ENCODE measurements around the gene TSR3.

The TSR3 gene

GRCh38 chr16:1351582-1352362 is at the start of gene TSR3, which contains the start of gene GNPTG:
TSS of gene TSR3 (minus strand) at chr16:1351878. CDS start at chr16:1351804, 74 bp downstream.
TSS of gene GNPTG (plus strand) at chr16:1351931. CDS start at chr16:1351966, 35 bp downstream.
- peak; percentile 75 to 93 for DNase-seq

GRCh38 chr16:1401061-1401757 is 49.5 kb upstream of the TSR3 start:
- no peak for DNase-seq

- DNase-seq, result no peak
Measured at GRCh38 chr16:1398826-1399581, 47.3 kb upstream of the TSR3 start.

- DNase-seq, result no peak
Measured at GRCh38 chr16:1398351-1398750, 46.7 kb upstream of the TSR3 start.

GRCh38 chr16:1397779-1398178 is 46.1 kb upstream of the TSR3 start:
- no peak for DNase-seq

GRCh38 chr16:1395444-1396031 is 43.9 kb upstream of the TSR3 start:
- no peak for DNase-seq

GRCh38 chr16:1394367-1394951 is 42.8 kb upstream of the TSR3 start:
- DNase-seq, result no peak

- DNase-seq, result no peak
Measured at GRCh38 chr16:1393613-1394176, 42.0 kb upstream of the TSR3 start.

GRCh38 chr16:1392826-1393225 is 41.1 kb upstream of the TSR3 start:
- DNase-seq, result no peak

GRCh38 chr16:1390239-1390779 is 38.6 kb upstream of the TSR3 start:
- no peak for DNase-seq

GRCh38 chr16:1389762-1390161 is 38.1 kb upstream of the TSR3 start:
- no peak for DNase-seq

GRCh38 chr16:1387331-1387730 is 35.7 kb upstream of the TSR3 start:
- DNase-seq, result no peak

- no peak for DNase-seq
Measured at GRCh38 chr16:1385232-1385631, 33.6 kb upstream of the TSR3 start.

- no peak for DNase-seq
Measured at GRCh38 chr16:1383556-1383955, 31.9 kb upstream of the TSR3 start.

- DNase-seq, result no peak
Measured at GRCh38 chr16:1381612-1382406, 30.1 kb upstream of the TSR3 start.

- no peak for DNase-seq
Measured at GRCh38 chr16:1380195-1380594, 28.5 kb upstream of the TSR3 start.

- peak; percentile 59 to 77 for DNase-seq
Measured at GRCh38 chr16:1379304-1380076, 27.8 kb upstream of the TSR3 start.

GRCh38 chr16:1378804-1379303 is 27.2 kb upstream of the TSR3 start:
- DNase-seq, result no peak

- DNase-seq, result no peak
Measured at GRCh38 chr16:1378087-1378803, 26.6 kb upstream of the TSR3 start.

All from NCI-H1930 (cell line).